Panc1 (cell line): ENCODE measurements around the gene MYH16.

ENCODE experiments used
- POLR2AphosphoS5 ChIP-seq: IDR thresholded peaks from 2 replicates; pipeline ENCODE4 v1.6.1; 2012; ENCODE audit warnings: mild to moderate bottlenecking, low read depth, low read length, moderate library complexity
- SIN3A ChIP-seq: IDR thresholded peaks from 2 replicates; pipeline ENCODE4 v1.6.1; 2012; ENCODE audit warnings: low read depth, mild to moderate bottlenecking, low read length, moderate library complexity, borderline replicate concordance; ENCODE audit not compliant: insufficient read depth
- TCF7L2 ChIP-seq: IDR thresholded peaks from 2 replicates; pipeline ENCODE4 v1.6.1; 2011; ENCODE audit warnings: mild to moderate bottlenecking, low read depth, low read length, inconsistent platforms
- TF ChIP-seq, protein P1 (sequence below): fragments of 450-650 bp; IDR thresholded peaks from 2 replicates; pipeline ENCODE4 v1.5.1; 2017; ENCODE audit warnings: mild to moderate bottlenecking
- TF ChIP-seq, protein P2 (sequence below), 2 experiments: IDR thresholded peaks; 2 replicates each; pipeline ENCODE4 v1.6.1; 2011 to 2012; ENCODE audit warnings: low read depth in 2 of 2, control low read depth in 1 of 2, low read length in 1 of 2, mild to moderate bottlenecking in 1 of 2, moderate library complexity in 1 of 2; ENCODE audit not compliant: insufficient read depth in 1 of 2

DNA sequence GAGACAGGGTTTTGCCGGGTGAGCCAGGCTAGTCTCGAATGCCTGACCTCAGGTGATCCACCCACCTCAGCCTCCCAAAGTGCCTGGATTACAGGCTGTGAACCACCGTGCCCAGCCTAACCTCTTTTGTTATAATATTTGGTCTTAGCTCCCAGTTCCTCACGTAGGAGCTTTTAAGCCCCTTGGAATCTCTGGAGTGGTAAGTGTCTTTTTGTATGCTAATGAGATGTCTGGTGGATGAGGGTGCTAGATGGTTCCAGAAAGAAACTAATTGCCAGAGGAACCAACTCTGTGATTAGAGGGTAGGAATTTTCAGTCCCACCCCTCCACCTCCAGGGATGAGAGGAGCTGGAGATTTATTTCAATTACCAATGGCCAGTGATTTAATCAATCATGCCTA lies 47.7 kb downstream of the MYH16 start:
- TF ChIP-seq, protein P1, sequence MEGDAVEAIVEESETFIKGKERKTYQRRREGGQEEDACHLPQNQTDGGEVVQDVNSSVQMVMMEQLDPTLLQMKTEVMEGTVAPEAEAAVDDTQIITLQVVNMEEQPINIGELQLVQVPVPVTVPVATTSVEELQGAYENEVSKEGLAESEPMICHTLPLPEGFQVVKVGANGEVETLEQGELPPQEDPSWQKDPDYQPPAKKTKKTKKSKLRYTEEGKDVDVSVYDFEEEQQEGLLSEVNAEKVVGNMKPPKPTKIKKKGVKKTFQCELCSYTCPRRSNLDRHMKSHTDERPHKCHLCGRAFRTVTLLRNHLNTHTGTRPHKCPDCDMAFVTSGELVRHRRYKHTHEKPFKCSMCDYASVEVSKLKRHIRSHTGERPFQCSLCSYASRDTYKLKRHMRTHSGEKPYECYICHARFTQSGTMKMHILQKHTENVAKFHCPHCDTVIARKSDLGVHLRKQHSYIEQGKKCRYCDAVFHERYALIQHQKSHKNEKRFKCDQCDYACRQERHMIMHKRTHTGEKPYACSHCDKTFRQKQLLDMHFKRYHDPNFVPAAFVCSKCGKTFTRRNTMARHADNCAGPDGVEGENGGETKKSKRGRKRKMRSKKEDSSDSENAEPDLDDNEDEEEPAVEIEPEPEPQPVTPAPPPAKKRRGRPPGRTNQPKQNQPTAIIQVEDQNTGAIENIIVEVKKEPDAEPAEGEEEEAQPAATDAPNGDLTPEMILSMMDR: no peak
- TF ChIP-seq POLR2AphosphoS5 (no peak), SIN3A (no peak), TCF7L2 (no peak)
- TF ChIP-seq, protein P2, sequence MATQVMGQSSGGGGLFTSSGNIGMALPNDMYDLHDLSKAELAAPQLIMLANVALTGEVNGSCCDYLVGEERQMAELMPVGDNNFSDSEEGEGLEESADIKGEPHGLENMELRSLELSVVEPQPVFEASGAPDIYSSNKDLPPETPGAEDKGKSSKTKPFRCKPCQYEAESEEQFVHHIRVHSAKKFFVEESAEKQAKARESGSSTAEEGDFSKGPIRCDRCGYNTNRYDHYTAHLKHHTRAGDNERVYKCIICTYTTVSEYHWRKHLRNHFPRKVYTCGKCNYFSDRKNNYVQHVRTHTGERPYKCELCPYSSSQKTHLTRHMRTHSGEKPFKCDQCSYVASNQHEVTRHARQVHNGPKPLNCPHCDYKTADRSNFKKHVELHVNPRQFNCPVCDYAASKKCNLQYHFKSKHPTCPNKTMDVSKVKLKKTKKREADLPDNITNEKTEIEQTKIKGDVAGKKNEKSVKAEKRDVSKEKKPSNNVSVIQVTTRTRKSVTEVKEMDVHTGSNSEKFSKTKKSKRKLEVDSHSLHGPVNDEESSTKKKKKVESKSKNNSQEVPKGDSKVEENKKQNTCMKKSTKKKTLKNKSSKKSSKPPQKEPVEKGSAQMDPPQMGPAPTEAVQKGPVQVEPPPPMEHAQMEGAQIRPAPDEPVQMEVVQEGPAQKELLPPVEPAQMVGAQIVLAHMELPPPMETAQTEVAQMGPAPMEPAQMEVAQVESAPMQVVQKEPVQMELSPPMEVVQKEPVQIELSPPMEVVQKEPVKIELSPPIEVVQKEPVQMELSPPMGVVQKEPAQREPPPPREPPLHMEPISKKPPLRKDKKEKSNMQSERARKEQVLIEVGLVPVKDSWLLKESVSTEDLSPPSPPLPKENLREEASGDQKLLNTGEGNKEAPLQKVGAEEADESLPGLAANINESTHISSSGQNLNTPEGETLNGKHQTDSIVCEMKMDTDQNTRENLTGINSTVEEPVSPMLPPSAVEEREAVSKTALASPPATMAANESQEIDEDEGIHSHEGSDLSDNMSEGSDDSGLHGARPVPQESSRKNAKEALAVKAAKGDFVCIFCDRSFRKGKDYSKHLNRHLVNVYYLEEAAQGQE (IDR thresholded peaks at IDR 0.05; ENCODE audit: insufficient read depth in 1 of 2, low read depth in 2 of 2, low read length in 1 of 2): no peak
